Measurements from ENCODE around the gene DYSF. TPM values are rescaled to one million over a fixed set of nuclear protein-coding genes. Genes with fewer than 3 reads are reported as not detected.

DYSF gene
- polyA plus RNA-seq, 4 donors = 9.9 to 18.5 (median 17.1) TPM

Other genes starting within 250 kb of the DYSF start
- gene PAIP2B, start 226.5 kb upstream of the DYSF start, polyA plus RNA-seq (ENCODE audit: insufficient read length in 4 of 4) = 10 to 100 TPM in 3 of 4 donors, 1 to 10 TPM in 1; 6.5 to 20.5 (median 18.4) TPM
- 100 to 1,000 TPM; 138 to 229 (median 222) TPM for gene ZNF638, start 121.8 kb upstream of the DYSF start, polyA plus RNA-seq (ENCODE audit: insufficient read length in 4 of 4)